ENCODE measurements around the gene THG1L.
"Not testable (repeated sequence)": the region's sequence is repeated elsewhere in the genome, so short reads cannot be mapped to it uniquely, and the experiment has no call there.

THG1L gene

DNA sequence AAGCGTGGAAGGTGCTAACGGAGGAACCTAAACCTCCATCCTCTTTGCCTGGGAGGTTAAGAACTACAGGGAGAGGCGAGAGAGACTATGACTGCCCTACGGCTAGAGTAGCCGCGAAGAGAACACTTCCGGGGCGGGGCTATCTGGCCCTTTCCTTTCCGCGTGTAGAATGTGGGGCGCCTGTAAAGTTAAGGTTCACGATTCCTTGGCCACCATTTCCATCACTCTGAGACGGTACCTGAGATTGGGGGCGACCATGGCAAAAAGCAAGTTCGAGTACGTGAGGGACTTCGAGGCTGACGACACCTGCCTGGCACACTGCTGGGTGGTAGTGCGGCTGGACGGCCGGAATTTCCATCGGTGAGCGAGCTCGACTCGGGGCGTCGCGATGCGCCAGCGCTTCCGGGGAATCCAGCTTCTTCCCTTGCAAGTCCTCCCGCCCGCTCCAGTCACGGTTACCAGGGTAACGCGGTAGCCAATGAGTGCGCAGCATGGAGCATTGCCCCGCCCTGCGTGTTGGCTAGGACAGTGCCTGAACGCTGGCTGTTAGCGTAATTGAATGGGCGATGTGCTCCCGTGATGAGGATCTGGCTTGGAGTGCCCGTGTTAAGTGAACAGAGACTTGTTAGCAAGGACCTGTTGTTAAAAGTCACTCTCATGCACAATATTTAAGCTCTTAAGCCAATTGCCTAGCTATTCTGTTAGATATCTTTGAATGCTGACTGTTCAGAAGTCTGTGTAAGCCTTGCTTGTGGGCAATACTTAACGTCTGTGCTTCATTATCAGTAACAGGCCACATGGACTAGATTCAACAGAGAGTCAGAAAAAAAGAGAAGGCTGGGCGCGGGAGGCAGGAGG, at the start of gene THG1L:
Gene THG1L (plus strand): TSS at position 149 of the 858 bp plus-strand sequence. CDS start 21 bp downstream, at position 170.
- Mint-ChIP-seq H3K4me1 (ENCODE audit: low read depth) (peaks cover 15% of the 10 kb centered on the region), H3K9me3 (no peaks in the 10 kb centered on the region), H3K27ac (peak within 1 kb of the TSS; percentile 91), H3K36me3 (ENCODE audit: low read depth) (peaks cover 5% of the 10 kb centered on the region), H3K27me3 (ENCODE audit: low read depth) (no peaks in the 10 kb centered on the region), H3K4me3 (peak within 1 kb of the TSS; percentile 89)

GRCh38 chr5:157682257-157682656, 49.0 kb upstream of the THG1L start:
- Mint-ChIP-seq H3K4me1 (ENCODE audit: low read depth) (no peaks in the 10 kb centered on the region), H3K4me3 (no peak overlapping the region), H3K36me3 (ENCODE audit: low read depth) (no peaks in the 10 kb centered on the region), H3K27ac (no peak overlapping the region), H3K9me3 (no peaks in the 10 kb centered on the region), H3K27me3 (ENCODE audit: low read depth) (no peaks in the 10 kb centered on the region)

DNA sequence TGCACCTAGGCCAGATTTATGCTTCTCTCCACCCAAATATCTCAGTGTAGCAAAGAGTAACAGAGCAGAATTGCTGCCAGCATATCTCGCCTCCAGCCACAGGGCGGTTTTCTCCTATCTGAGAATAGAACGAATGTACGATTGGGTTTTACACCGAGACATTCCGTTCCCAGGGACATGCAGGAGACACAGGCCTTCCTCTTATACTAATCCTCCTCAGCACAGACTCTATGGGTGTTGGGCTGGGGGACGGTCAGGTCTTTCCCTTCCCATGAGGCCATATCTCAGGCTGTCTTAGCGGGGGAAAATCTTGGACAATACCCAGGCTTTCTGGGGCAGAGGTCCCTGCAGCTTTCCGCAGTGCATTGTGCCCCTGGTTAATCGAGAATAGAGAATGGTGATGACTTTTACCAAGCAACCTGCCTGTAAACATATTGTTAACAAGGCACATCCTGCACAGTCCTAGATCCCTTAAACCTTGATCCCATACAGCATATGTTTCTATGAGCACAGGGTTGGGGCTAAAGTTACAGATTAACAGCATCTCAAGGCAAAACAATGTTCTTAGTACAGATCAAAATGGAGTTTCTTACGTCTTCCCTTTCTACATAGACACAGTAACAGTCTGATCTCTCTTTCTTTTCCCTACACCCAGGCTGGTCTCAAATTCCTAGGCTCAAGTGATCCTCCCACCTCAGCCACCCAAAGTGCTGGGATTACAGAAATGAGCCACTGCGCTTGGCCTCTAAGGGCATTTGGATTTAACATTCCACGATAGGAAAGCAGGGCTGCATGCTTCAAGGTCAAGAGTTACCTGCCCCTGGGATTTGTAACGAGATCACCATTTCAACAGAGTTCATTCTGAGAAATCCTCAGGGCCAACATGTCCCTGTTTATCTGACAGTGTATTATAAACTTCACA, 44.7 kb upstream of the THG1L start:
- H3K27me3 Mint-ChIP-seq (ENCODE audit: low read depth); H3K4me1 Mint-ChIP-seq (ENCODE audit: low read depth); H3K27ac Mint-ChIP-seq; H3K36me3 Mint-ChIP-seq (ENCODE audit: low read depth); H3K9me3 Mint-ChIP-seq; H3K4me3 Mint-ChIP-seq: not testable (repeated sequence)

GRCh38 chr5:157687198-157687554, 44.0 kb upstream of the THG1L start:
- no peak overlapping the region for H3K27ac Mint-ChIP-seq
- no peaks in the 10 kb centered on the region for H3K4me1 Mint-ChIP-seq (ENCODE audit: low read depth)
- H3K4me3 Mint-ChIP-seq = no peak overlapping the region
- H3K27me3 Mint-ChIP-seq (ENCODE audit: low read depth) = no peaks in the 10 kb centered on the region
- H3K9me3 Mint-ChIP-seq = peaks cover 7% of the 10 kb centered on the region
- no peaks in the 10 kb centered on the region for H3K36me3 Mint-ChIP-seq (ENCODE audit: low read depth)

- Mint-ChIP-seq H3K4me3 (no peak overlapping the region), H3K4me1 (ENCODE audit: low read depth) (no peaks in the 10 kb centered on the region), H3K27ac (no peak overlapping the region), H3K36me3 (ENCODE audit: low read depth) (no peaks in the 10 kb centered on the region), H3K9me3 (peaks cover 10% of the 10 kb centered on the region), H3K27me3 (ENCODE audit: low read depth) (peaks cover 3% of the 10 kb centered on the region)
Observed at GRCh38 chr5:157689942-157690689, 41.1 kb upstream of the THG1L start.

- H3K27me3 Mint-ChIP-seq (ENCODE audit: low read depth) = peaks cover 3% of the 10 kb centered on the region
- no peaks in the 10 kb centered on the region for H3K36me3 Mint-ChIP-seq (ENCODE audit: low read depth)
- peaks cover 10% of the 10 kb centered on the region for H3K9me3 Mint-ChIP-seq
- no peak overlapping the region for H3K4me3 Mint-ChIP-seq
- H3K27ac Mint-ChIP-seq = no peak overlapping the region
- H3K4me1 Mint-ChIP-seq (ENCODE audit: low read depth) = no peaks in the 10 kb centered on the region
Observed at GRCh38 chr5:157690690-157691433, 40.4 kb upstream of the THG1L start.

DNA sequence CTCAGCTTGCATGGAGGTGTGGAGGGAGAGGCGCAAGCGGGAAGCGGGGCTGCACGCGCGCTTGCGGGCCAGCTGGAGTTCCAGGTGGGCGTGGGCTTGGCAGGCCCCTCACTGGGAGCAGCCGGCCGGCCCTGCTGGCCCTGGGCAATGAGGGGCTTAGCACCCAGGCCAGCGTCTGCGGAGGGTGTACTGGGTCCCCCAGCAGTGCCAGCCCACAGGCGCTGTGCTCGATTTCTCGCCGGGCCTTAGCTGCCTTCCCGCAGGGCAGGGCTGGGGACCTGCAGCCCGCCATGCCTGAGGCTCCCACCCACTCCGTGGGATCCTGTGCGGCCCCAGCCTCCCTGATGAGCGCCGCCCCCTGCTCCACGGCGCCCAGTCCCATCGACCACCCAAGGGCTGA, 37.4 kb upstream of the THG1L start:
- H3K27ac Mint-ChIP-seq; H3K27me3 Mint-ChIP-seq (ENCODE audit: low read depth); H3K4me3 Mint-ChIP-seq; H3K36me3 Mint-ChIP-seq (ENCODE audit: low read depth); H3K4me1 Mint-ChIP-seq (ENCODE audit: low read depth): not testable (repeated sequence)
- H3K9me3 Mint-ChIP-seq = peaks cover 23% of the 10 kb centered on the region

- not testable (repeated sequence) for H3K4me1 Mint-ChIP-seq (ENCODE audit: low read depth); H3K27ac Mint-ChIP-seq; H3K4me3 Mint-ChIP-seq; H3K36me3 Mint-ChIP-seq (ENCODE audit: low read depth); H3K27me3 Mint-ChIP-seq (ENCODE audit: low read depth)
- H3K9me3 Mint-ChIP-seq = peaks cover 34% of the 10 kb centered on the region
Observed at GRCh38 chr5:157696154-157696553, 35.1 kb upstream of the THG1L start.

- H3K36me3 Mint-ChIP-seq (ENCODE audit: low read depth); H3K27me3 Mint-ChIP-seq (ENCODE audit: low read depth); H3K4me1 Mint-ChIP-seq (ENCODE audit: low read depth); H3K4me3 Mint-ChIP-seq; H3K27ac Mint-ChIP-seq: not testable (repeated sequence)
- H3K9me3 Mint-ChIP-seq = peaks cover 32% of the 10 kb centered on the region
Observed at GRCh38 chr5:157698674-157699073, 32.5 kb upstream of the THG1L start.

DNA sequence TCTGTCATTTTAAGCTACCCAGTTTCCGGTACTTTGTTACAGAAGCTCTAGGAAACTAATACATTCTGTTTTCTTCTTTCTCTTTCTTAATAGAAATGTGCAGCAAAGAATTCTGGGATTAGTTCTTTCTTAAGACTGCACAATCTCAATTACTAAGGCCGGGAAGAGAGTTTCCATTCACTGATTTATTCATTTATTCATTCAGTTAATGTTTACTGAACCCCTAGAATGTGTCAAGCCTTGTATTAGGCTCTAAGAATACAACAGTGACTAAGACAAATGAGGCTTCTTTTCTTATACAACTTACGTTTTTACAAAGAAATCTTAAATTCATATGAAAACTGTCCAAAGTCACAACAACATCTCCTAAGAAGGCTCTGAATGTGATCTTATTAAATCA, 27.5 kb upstream of the THG1L start:
- Mint-ChIP-seq H3K27me3 (ENCODE audit: low read depth) (peaks cover 24% of the 10 kb centered on the region), H3K4me1 (ENCODE audit: low read depth) (no peaks in the 10 kb centered on the region)

DNA sequence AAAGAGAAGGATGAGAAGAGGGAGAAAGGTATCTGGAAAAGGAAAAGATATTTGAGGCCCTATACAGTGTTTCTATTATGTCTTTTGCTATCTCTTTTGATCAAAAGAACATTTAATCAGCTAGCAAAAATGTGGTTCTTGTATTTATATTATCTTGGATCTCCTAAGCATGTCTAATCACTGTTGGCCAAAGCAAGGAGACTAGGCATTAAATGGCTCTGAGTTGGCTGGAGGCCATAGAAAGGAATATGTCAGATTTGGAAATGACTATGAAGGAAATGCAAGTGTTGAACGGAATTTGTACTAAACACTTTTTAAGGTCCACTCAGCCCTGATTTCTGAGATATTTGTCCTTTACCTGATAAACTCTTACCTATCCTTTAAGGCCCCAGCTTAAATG, 22.4 kb upstream of the THG1L start:
- H3K9me3 Mint-ChIP-seq = no peaks in the 10 kb centered on the region

More for the DNA sequence above, 27.5 kb upstream of the THG1L start:
- Mint-ChIP-seq H3K4me3 (no peak overlapping the region), H3K27ac (no peak overlapping the region), H3K36me3 (ENCODE audit: low read depth) (peaks cover 2% of the 10 kb centered on the region), H3K9me3 (peaks cover 19% of the 10 kb centered on the region)

DNA sequence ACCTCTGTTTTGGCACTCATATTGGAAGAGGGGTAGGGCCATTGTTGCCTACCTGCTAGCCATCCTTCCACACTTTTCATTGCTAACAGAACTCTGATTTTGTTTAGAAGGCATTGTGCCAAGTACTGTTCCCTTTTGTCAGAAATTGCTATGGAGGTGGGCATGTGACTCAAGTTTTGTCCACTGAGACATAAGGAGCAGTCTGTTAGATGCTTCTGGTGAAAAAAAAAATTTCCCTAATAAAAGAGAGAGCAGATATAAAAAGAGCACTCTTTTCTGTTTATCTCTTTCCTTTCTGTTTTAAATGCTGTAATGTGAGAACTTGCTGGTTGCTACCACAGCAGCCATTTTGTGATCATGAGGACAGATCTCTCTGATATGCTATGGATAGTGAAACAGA, 21.9 kb upstream of the THG1L start:
- Mint-ChIP-seq H3K4me1 (ENCODE audit: low read depth) (peaks cover 12% of the 10 kb centered on the region), H3K27me3 (ENCODE audit: low read depth) (peaks cover 10% of the 10 kb centered on the region), H3K4me3 (no peak overlapping the region), H3K36me3 (ENCODE audit: low read depth) (peaks cover 3% of the 10 kb centered on the region), H3K9me3 (no peaks in the 10 kb centered on the region), H3K27ac (no peak overlapping the region)

More for the DNA sequence above, 22.4 kb upstream of the THG1L start:
- Mint-ChIP-seq H3K27me3 (ENCODE audit: low read depth) (peaks cover 15% of the 10 kb centered on the region), H3K27ac (no peak overlapping the region), H3K4me3 (no peak overlapping the region), H3K36me3 (ENCODE audit: low read depth) (peaks cover 3% of the 10 kb centered on the region), H3K4me1 (ENCODE audit: low read depth) (peaks cover 8% of the 10 kb centered on the region)

DNA sequence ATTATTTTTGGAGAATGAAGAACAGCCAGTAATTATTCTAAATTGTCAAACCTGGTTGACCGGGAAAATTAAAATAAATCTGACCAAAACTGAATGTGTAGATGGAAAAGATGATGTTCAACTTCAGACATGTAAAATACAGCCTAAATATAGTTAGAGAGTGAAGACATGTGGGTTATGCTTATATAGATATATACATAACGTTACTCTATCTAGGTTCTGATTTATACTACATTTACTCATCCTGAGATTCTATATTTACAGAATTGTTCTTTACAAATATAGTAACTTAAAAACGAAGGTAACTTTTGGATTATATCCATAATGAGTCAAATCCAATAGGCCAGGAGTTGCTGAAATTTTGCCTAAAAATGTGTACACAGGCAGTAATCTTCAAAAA, 20.8 kb upstream of the THG1L start:
- Mint-ChIP-seq H3K4me1 (ENCODE audit: low read depth) (peaks cover 19% of the 10 kb centered on the region), H3K9me3 (no peaks in the 10 kb centered on the region), H3K4me3 (no peak overlapping the region), H3K27me3 (ENCODE audit: low read depth) (no peaks in the 10 kb centered on the region), H3K27ac (no peak overlapping the region), H3K36me3 (ENCODE audit: low read depth) (peaks cover 3% of the 10 kb centered on the region)

GRCh38 chr5:157710882-157711281, 20.3 kb upstream of the THG1L start:
- Mint-ChIP-seq H3K4me1 (ENCODE audit: low read depth) (peaks cover 19% of the 10 kb centered on the region), H3K9me3 (no peaks in the 10 kb centered on the region), H3K4me3 (no peak overlapping the region), H3K27ac (no peak overlapping the region), H3K27me3 (ENCODE audit: low read depth) (no peaks in the 10 kb centered on the region), H3K36me3 (ENCODE audit: low read depth) (peaks cover 3% of the 10 kb centered on the region)

All from T-helper 1 cell treated with Interleukin-12 subunit alpha and Interleukin-12 subunit beta and Interleukin-4 antibody, amounts not matched to agents 30 μg/mL and 1 μg/mL, for 36 hours (primary cell).